Smooth muscle cell (in vitro differentiated cells): ENCODE data around the gene DSTYK. TPM values are rescaled to one million over a fixed set of nuclear protein-coding genes. Genes with fewer than 3 reads are reported as not detected.

Source experiments
- DNase-seq: peaks from one replicate; lab custom pipeline; 2025; ENCODE audit not compliant: unreplicated experiment; lab: John Stamatoyannopoulos, UW
- H2AFZ ChIP-seq: fragments of 200-600 bp; sonication (generic); 2 replicates; pipeline ENCODE4 v1.6.0; 2016; ENCODE audit warnings: antibody characterized with exemption, low read depth, mild to moderate bottlenecking
- H3F3A ChIP-seq: fragments of 200-600 bp; sonication (generic); 2 replicates; pipeline ENCODE4 v1.6.0; 2017; ENCODE audit warnings: antibody characterized with exemption, low read depth
- H3K27ac ChIP-seq: fragments of 200-600 bp; sonication (generic); 2 replicates; pipeline ENCODE4 v1.5.1; 2016; ENCODE audit warnings: low read depth, mild to moderate bottlenecking
- H3K27me3 ChIP-seq: fragments of 200-600 bp; sonication (generic); 2 replicates; pipeline ENCODE4 v1.6.1; 2016; ENCODE audit warnings: low read depth, mild to moderate bottlenecking
- H3K36me3 ChIP-seq: fragments of 200-600 bp; sonication (generic); 2 replicates; pipeline ENCODE4 v1.5.1; 2016; ENCODE audit warnings: low read depth
- H3K4me1 ChIP-seq: fragments of 200-600 bp; sonication (generic); 2 replicates; pipeline ENCODE4 v1.5.1; 2016; ENCODE audit warnings: low read depth
- H3K4me2 ChIP-seq: fragments of 200-600 bp; sonication (generic); 2 replicates; pipeline ENCODE4 v1.6.0; 2016; ENCODE audit warnings: mild to moderate bottlenecking
- H3K4me3 ChIP-seq: fragments of 200-600 bp; sonication (generic); 2 replicates; pipeline ENCODE4 v1.5.1; 2016; ENCODE audit warnings: mild to moderate bottlenecking
- H3K79me2 ChIP-seq: fragments of 200-600 bp; sonication (generic); 2 replicates; pipeline ENCODE4 v1.6.0; 2016; ENCODE audit warnings: low read depth, mild to moderate bottlenecking
- H3K9ac ChIP-seq: fragments of 200-600 bp; sonication (generic); 2 replicates; pipeline ENCODE4 v1.6.0; 2016; ENCODE audit warnings: low read depth
- H3K9me3 ChIP-seq: fragments of 200-600 bp; sonication (generic); replicated peaks from 2 replicates; pipeline ENCODE4 v1.5.1; 2016; ENCODE audit warnings: low read depth
- H4K20me1 ChIP-seq: fragments of 200-600 bp; sonication (generic); 2 replicates; pipeline ENCODE4 v1.6.0; 2016; ENCODE audit warnings: low read depth
- CTCF ChIP-seq: fragments of 200-600 bp; sonication (generic); IDR thresholded peaks from 2 replicates; pipeline ENCODE4 v1.5.1; 2017; ENCODE audit warnings: borderline replicate concordance, mild to moderate bottlenecking, antibody characterized with exemption; ENCODE audit not compliant: insufficient read depth, poor library complexity, severe bottlenecking
- WGBS: methylation state at CpG from one replicate; pipeline ENCODE4 v1.1.7; 2016; ENCODE audit warnings: low lambda C conversion rate; 5-methylcytosine and 5-hydroxymethylcytosine counted together
- polyA plus RNA-seq: library from polyadenylated mRNA; unstranded; fragments of >200 nt; fragmentation: Nextera tagmentation; extraction: Ambion mirVana; gene quantifications from 2 replicates; pipeline ENCODE4 v1.2.1, GENCODE V29; 2016
- total RNA-seq: library from RNA; depleted of rRNA; stranded (reverse); fragments of >200 nt; gene quantifications from 2 replicates; pipeline ENCODE4 v1.2.3, GENCODE V29; 2014

The DSTYK gene
- total and polyA plus RNA-seq, 2 experiments from 2014 or later, result 6.9 to 8.7 TPM

GRCh38 chr1:205250699-205251098 is 39.2 kb upstream of the DSTYK start:
- Histone ChIP-seq H3K36me3 (no peaks in the 10 kb centered on the region), H3K79me2 (no peaks in the 10 kb centered on the region), H3K27me3 (no peaks in the 10 kb centered on the region), H4K20me1 (no peaks in the 10 kb centered on the region), H3K4me2 (no peak overlapping the region), H2AFZ (no peak overlapping the region), H3K4me3 (no peak overlapping the region), H3F3A (no peaks in the 10 kb centered on the region), H3K9me3 (no peaks in the 10 kb centered on the region), H3K27ac (no peak overlapping the region), H3K4me1 (no peaks in the 10 kb centered on the region), H3K9ac (no peak overlapping the region)
- TF ChIP-seq CTCF, result no peak
- 41% methylated on average over 6 of the region's 6 CpGs for WGBS
- DNase-seq, result no peak

- Histone ChIP-seq H3K36me3 (no peaks in the 10 kb centered on the region), H3K4me2 (peak overlapping the region; percentile 50), H4K20me1 (no peaks in the 10 kb centered on the region), H2AFZ (no peak overlapping the region), H3K27ac (peak overlapping the region; percentile 51), H3F3A (no peaks in the 10 kb centered on the region), H3K4me3 (no peak overlapping the region), H3K79me2 (no peaks in the 10 kb centered on the region), H3K9ac (no peak overlapping the region), H3K9me3 (no peaks in the 10 kb centered on the region), H3K4me1 (no peaks in the 10 kb centered on the region), H3K27me3 (no peaks in the 10 kb centered on the region)
- WGBS, result 79% methylated on average over 4 of the region's 4 CpGs
- no peak for DNase-seq
- no peak for TF ChIP-seq CTCF
Measured at GRCh38 chr1:205249651-205250050, 38.1 kb upstream of the DSTYK start.

GRCh38 chr1:205248793-205249601 is 37.5 kb upstream of the DSTYK start:
- Histone ChIP-seq H3K4me1 (no peaks in the 10 kb centered on the region), H3K27ac (peak overlapping the region; percentile 51), H2AFZ (no peak overlapping the region), H3K9me3 (no peaks in the 10 kb centered on the region), H3F3A (no peaks in the 10 kb centered on the region), H3K4me2 (peak overlapping the region; percentile 50), H3K36me3 (no peaks in the 10 kb centered on the region), H3K9ac (no peak overlapping the region), H3K4me3 (no peak overlapping the region), H3K79me2 (no peaks in the 10 kb centered on the region), H4K20me1 (no peaks in the 10 kb centered on the region), H3K27me3 (no peaks in the 10 kb centered on the region)
- DNase-seq, result peak; percentile 43
- 22% methylated on average over 10 of the region's 11 CpGs for WGBS
- TF ChIP-seq CTCF, result no peak
